ENCODE measurements around the gene GPATCH2L.

Gene GPATCH2L

DNA sequence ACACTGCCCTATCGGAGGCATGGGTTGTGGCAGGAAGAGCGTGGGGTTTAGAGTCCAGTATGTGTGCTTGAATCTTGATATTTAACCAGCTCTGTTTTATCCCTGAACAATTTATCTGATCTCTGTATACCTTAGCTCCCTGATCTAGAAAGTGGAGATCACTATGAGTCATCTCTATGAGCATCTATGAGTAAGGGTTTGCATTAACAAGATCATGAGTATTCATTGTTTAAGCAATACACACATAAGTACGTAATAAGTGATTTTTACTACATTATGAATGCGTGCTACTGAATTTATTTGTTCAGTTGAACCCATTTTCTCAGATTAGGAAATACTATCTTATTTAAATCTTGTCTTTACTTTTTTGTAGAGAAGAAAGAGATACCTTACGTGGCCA lies 49.4 kb downstream of the GPATCH2L start:
- DNase-seq (ENCODE audit: low read depth): peak; percentile 97

DNA sequence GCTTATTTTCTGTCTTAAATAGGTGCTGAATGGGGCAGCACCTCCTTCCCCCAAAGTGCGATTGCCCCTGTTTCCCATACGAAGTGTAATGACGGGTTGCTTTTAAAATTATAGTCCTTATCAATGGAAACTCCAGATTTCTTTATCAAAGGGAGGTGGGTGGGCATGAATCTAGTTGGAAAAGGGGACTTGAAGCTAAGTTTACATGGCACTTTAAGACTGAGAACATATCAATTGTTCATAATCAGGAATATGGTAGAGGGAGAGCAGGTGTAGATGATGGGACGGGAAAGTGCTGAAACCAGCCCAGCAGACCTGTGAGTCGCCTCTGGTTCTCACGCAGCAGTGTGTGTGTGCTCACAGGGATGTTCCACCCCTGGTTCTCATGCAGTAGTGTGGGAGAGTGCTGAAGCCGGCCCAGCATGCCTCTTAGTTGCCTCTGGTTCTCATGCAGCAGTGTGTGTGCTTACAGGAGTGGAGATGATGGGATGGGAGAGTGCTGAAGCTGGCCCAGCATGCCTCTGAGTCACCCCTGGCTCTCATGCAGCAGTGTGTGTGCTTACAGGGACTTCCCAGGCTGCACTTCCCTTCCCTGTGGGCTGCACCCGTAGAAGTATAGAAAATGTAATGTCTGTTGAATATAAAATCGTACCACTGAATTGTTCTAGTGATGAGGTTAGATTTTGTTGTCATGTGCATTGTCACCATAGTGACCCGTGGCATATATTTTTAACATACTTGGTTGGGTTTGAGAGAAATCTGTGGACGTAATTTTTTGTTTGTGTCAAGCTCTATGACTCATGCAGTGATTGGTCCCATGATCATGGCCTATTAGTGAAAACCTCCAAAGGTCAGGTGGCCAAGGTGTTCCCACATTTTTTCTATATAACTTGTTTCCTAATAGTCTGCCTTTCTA lies 51.6 kb downstream of the GPATCH2L start:
- peak; percentile 97 for DNase-seq (ENCODE audit: low read depth)

DNA sequence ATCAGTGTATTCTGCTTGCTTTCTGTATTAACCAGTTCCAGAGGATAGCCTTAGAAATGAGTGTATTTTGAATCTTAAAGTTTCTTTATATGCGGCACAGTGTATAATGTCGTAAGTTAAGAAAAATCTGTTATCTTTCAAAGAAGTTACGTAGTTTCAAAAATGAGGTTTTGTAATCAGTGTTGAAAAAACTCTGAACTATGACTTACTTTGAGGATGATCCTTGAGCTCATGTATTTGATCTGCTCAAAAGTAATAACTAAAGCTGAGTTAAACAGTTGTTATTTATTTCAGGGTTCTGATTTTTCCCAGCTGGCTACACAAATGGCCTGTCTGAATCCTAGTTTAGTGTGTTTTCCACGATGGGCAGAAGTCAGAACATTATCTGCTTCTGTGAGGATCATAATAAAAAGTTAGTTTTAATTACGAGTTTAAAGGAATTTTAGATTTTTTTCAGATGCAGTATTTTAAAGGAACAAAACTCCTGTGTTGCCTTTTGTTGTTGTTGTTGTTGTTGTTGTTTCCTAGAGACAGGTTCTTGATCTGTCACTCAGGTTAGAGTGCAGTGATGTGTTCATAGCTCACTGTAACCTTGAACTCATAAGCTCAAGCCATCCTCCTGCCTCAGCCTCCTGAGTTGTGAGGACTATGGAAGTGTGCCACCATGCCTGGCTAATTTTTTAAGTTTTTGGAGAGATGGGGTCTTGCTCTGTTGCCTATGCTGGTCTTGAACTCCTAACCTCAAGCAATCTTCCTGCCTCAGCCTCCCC lies 52.9 kb downstream of the GPATCH2L start:
- no peak for DNase-seq (ENCODE audit: low read depth)

DNA sequence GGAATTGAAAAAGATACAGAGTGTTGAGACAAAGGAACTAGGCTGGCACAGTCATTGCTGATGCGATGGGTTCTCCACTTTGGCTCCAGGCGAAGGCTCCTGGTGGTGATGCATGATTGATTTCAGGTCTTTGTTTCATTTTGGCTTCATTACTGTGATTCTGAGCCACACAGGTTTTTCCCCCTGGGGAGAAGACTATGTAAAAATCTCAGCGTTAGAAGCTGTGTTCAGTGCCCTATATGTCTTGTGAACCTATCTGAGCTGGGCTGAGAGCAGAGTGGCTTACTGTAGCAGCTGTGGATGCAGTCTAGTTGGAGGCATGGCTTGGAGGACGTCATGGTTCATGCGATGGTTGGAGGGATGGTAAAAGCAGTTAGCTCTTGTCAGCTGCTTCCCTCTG lies 54.0 kb downstream of the GPATCH2L start:
- DNase-seq (ENCODE audit: low read depth): no peak

DNA sequence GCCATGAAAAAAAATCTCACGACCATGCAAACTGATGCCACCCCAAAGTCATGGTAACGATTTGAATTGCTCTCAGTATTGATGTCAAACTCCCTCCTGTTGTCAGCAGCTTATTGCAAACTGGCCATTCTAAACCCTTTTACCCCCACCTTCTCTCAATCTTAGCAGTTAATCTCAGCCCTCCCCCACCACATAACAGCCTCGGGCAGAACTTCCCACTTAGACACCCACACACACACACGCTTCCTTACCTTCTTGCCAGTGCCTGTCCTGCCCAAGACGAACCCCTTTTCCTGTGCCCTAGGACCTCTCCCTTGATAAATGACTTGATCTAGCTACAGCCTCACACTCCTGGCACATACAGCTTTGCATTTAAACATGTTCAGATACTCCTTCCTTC lies 56.6 kb downstream of the GPATCH2L start:
- DNase-seq (ENCODE audit: low read depth): no peak

DNA sequence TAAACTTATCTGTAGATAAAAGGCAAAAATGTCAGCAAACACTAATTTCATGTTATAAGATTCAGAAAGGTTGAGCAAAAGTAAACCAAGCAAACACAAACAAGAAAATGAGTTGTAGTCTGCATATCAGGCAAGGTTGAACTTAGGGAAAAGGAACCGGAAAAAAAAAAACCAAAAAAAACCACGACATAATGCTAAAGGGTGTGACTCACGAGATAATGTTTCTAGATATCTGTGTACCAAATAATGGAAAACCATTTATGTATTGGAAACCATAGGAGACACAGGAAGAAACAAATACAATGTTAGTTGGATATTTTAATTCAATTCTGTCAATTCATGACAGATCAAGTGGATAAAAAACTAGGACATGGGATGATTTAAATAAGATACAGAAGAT lies 60.5 kb downstream of the GPATCH2L start:
- peak; percentile 39 for DNase-seq (ENCODE audit: low read depth)

DNA sequence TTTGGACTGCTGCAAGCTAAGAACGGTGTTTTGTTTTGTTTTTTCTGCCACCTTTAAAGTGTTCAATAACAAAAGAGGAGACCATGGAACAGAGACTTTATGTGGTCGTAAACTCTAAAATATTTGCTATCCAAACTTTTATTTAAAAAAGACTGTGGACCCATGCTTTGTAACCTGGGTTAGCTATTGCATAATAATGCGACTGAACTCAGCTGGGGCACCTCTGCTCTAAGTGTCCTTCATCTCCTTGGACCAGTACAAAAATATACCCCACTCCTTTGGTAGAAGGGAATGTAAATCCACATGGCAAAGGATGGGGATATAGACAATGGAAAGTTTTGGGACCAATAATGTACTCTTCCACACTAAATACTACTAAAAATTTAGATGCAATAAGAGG lies 65.5 kb downstream of the GPATCH2L start:
- no peak for DNase-seq (ENCODE audit: low read depth)

DNA sequence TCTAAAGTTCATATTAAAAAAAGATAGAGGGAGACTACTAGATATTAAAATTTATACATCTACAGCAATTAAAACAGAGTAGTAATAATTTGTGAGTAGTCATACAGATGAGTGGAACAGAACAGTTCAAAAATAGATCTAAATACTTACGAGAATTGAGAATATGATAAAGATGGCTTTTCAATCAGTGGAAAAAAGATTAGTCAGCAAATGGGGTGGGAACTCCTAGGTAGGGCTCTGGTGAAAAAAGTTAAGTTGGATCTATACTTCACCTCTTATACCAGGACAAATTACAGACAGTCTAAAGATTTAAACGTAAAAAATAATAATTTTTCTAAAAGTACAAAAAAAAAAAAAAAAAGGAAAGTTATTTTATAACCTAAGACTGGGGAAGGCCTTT lies 66.9 kb downstream of the GPATCH2L start:
- no peak for DNase-seq (ENCODE audit: low read depth)

DNA sequence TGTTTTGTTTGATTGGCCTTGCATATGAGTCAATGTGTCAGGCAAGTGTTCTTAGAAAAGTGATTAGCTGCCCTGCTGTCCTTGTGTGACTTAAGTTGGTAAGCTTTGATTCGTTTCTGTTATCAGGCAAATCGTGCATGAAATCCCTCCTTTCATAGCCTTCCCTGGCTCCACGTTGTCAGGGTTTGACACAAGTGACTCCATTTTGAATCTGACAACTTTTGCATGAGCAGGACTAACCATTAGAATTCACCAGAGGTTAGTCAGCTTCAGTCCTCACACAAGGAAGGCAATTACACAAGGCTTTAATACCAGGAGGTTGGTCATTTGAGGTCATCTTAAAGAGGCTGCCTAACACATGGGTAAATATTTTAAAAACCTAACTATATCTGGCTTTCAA lies 68.2 kb downstream of the GPATCH2L start:
- DNase-seq (ENCODE audit: low read depth): no peak

DNA sequence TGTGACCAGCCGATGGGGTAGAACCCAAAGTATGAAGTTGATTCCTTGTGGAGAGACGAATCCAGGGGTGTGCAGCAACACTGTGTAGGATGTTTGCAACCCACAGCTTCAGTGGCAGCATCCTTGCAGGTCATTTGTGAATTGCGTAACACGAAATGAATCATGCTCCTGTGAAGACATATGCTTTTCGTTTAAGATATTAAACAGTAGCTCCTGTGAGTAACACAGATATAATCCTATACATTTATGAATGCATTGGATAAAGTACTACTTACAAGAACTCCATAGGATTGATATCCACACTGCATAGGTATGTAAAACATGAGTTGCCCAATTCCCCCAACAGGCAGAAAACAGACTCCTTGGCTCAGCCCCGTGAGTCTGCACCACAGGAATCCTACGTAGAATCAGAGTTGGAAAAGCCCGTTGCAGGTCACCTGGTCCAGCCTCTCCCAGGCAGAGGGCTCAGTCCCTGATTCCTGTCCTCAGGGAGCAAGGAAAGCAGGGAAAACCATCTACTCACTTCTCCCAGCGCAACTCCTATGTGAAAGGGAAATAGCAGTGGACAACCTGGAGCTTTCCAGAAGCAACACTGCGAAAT lies 75.8 kb downstream of the GPATCH2L start:
- DNase-seq (ENCODE audit: low read depth): peak; percentile 84

DNA sequence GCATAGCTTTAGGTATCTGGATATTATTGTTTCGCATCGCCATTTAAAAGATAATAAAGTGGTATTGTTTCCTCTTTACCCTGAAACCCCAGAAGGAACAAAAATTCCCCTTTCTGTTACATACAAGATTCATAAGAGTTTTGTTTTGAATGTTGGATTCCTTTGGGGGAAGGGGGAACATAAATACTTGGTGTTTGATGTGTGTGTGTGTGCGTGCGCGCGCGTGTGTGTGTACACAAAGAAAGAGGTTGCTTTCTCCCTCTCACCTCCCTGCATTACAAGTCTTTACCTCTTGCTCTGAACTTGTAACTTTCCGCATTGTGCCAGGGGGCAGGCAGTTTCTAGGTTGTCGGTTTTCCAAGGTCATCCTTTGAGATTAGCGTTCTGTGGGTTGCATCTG lies 76.4 kb downstream of the GPATCH2L start:
- DNase-seq (ENCODE audit: low read depth): no peak

DNA sequence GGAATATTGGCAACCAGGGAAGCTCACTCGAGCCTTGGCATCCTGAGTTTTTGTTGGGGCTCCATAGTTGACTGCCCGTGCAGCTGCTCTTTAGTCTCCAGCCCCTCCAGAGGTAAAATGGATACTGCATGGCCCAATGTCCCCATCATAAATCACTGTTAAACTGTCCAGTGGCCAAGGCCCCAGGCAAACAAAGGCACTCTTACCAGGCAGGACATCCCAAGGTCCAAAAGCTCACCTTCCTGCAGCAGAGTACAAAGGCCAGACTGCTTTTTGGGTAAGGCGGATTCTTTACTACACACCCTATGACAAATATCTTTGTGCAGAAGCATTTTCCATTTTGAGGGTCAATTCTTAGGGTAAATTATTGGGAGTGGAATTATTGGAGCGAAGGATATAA lies 81.1 kb downstream of the GPATCH2L start:
- no peak for DNase-seq (ENCODE audit: low read depth)

DNA sequence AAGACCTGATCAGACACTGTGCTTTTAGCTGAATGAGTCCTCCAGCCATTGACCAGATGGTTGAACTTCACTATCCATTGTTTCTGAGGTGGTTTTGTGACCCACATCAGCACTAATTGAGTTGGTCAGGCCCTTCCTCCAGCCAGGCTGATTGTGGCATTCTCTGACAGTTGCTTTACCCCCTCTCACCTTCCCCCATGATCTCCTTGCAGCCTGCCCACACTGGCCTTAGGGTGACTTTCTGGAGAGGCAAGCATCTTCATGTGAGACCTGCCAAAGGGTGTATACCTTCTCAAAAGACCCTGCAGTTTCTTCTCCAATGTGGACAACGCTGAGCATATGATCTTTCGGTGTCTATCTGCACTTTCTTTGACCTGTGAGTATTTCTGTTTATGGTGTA lies 83.9 kb downstream of the GPATCH2L start:
- DNase-seq (ENCODE audit: low read depth): no peak

DNA sequence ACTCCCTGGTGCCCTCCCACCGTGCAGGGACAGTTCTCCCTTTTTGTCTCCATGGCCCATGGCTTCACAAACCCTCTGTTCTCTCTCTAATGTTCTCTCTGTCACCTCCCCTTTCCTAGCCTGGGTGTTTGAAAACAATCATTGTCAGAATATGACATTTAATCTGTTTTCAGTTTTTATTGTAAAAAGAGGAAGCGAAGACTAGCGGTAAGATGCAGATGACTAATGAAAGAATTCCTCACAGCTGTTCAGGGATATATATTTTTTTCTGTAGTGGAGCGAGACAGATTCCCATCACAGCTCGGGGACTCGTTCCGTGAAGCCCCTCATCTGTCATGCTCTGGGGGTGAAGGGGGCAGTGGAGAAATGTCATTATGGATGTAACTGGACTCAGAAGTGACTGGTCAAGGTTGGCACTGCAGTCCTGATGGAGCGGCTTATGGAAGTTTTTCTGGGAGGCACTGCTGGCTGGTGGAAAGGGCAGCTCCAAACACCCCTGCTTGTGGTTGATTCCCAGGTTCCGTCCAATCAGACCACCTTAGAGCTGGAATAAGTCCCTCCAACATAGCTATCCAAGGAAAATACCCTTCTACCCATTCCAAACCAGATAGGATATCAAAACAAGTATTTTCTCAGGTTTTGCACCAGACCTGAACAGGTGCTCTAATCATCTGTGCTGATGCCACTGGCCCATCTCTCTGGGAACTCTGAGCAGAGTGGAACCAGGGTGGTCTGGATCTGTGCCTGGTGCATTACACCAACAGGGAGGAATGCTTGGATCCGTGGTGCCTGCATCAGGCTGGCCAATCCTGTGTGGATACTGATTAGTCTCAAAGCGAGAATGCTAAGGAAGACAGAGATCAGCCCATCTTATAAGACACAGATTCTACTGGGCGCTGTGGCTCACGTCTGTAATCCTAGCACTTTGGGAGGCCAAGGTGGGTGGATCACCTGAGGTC lies 84.7 kb downstream of the GPATCH2L start:
- DNase-seq (ENCODE audit: low read depth): no peak

DNA sequence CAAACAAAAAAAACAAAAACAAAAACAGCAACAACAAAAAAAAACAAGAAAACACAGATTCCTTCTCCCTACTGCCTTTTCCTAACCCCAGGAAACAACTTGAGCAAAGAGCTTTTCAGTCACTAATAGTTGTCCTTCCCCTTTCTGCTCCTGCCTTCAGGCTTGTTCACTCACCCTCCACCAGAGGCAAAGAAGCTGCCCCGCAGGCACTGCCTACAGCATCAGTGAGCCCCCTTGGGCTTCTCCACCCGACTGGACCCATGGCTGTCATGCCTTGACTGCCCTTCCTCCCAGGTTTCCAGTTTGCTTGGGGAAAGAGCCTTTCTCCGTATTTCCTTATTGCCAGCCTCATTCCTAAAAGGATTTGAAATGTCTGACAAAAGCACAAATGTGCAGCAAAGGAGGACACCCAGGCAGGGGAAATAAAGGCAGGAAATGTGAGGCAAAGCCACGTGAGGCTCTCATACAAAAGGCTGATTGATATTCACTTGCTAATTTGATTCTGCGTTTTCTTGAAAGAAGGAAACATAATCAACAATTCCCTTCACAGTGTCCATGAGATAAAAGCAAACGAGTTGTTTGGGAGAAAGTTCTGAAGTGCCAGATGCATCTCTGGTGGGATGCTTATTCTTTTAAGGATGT lies 85.7 kb downstream of the GPATCH2L start:
- DNase-seq (ENCODE audit: low read depth): no peak

DNA sequence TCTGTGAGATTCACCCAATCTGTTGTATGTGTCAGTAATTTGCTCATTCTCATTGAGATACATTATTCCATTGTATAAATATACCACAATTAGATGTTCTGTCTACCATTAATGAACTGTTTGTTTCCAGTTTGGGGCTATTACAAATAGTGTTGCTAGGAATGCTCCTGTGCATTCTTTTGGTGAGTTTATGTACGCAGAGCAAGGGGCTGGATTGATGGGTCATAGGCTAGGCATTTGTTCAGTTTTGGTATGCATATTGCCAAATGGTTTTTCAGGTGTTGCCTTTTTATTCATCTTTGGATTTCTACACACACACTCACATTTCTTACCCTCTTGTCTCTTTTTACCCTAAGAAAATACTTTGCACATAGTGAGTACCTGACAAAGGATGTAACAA lies 93.4 kb downstream of the GPATCH2L start:
- peak; percentile 11 for DNase-seq (ENCODE audit: low read depth)

DNA sequence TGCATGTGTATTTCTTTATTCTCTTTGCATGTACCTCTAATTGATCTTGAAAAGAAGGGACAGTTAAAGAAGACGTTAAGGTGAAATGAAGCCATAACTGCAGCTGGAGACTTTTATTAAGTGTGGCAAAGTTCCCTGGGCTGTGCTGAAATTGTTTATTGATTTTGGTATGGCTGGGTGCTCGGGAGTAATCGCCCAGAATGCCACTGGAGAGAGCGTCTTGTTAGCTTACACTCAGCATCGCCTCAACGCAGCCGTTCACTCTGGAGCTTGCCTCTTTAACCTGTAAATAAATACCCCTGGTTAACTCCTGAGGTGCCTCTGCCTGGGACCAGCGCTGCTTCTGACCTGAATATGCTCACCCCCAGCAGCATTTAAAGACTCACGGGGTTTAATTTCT lies 98.6 kb downstream of the GPATCH2L start:
- no peak for DNase-seq (ENCODE audit: low read depth)

DNA sequence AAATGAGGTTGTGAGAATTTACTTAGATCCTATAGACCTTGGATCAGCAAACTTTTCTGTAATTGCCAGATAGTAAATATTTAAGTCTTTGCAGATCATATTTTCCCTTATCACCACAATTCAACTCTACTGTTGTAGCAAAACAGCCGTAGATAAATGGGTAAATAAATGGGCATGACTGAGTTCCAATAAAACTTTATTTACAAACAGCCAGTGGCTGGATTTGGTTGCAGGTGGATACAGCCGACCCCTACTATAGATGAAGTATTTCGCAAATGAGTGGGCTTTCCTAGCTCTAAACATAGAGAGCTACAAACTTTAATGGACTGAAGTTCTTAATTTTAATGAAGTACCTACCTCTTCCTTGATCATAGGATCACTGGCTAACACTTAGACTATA lies 100.7 kb downstream of the GPATCH2L start:
- no peak for DNase-seq (ENCODE audit: low read depth)

DNA sequence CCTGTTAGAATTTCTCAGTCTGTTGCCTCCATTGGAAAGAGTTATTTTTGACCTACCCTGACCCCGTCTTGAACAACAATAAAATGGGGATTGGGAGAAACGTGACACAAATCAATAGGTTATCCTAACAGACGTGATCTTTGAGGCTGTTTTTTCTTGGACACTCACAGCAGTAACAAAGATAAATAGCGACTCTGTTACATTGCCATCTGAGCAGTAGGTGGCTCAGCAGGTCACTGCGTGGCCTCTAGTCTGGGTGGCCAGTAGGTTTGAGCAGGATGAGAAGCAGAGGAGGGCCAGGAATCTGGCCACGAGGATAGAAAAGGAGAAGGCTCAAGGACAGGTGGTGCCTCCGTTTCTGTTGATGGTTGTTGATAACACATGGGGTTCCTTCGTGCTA lies 101.4 kb downstream of the GPATCH2L start:
- DNase-seq (ENCODE audit: low read depth): no peak

DNA sequence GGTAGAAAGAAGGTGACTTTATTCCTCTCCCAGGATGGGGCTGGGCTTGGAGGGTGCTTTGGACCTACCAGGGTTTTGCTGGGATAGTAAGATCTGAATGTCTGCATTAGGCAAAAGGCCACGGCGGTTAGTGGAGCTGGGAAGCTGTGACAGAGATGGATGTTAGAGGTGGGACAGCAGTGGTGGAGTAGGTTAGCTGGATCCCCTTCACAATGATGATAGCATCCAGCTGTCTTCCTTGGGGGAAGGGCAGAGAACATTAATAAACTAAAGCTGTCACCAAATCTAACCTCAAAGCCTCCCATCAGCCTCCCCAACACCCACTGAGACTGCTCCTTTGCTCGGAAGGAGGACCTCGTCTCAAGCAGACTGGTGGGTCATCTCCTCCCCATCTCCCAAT lies 104.8 kb downstream of the GPATCH2L start:
- no peak for DNase-seq (ENCODE audit: low read depth)

DNA sequence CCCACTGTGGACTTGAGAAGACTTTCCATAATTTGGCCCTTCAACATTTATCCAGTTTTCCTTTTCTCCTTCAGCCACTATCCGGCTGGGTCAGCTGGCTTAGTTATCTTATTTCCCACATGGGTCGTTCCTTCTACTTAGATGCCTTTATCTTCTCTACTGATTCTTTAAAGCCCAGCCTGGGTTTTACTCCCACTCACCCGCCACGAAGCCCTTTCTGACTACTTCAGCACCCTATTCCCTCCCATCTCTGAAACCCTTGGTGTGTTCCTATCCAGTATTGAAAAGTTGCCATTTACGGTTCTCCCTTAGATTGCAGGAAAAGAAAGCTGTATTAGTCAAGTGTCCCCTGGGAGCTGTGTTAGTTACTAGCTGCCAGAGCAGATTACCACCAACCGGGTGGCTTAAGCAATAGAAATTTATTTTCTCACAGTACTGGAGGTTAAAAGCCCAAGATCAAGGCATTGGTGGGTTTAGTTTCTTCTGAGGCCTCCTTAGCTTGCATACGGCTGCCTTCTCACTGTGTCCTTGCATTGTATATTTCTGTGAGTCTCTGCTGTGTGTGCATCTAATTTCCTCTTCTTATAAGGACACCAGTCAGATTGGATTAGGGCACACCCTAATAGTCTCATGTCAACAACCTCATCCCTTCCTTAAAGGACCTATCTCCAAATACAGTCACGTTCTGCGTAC lies 105.5 kb downstream of the GPATCH2L start:
- DNase-seq (ENCODE audit: low read depth): no peak
